ENCODE results near the gene KRTAP9-9.
"Not testable (repeated sequence)": the region's sequence is repeated elsewhere in the genome, so short reads cannot be mapped to it uniquely, and the experiment has no call there.

KRTAP9-9 gene

DNA sequence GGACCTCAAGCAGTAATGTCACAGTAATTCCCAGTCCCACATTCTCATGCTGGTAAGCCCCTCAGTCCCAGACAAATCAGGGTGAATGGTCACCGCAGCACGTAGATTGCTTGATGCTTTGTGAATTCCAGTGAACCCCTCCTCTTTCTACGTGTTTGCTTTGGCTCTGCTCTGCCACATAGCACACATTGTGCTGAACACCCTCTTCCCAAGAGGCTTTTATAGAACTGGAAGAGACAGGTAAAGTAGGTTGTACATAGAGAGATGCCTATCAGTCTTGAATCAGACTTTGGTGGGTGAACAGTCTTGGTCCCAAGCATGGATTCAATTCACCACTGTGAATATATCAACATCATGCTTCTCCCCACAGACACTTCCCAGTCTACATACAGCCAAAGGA, 9.4 kb downstream of the KRTAP9-9 start:
- no peaks in the 10 kb centered on the region for H3K36me3 ChIP-seq (ENCODE audit: control insufficient read depth, insufficient read depth, low read length)
- H3K9me3 ChIP-seq (ENCODE audit: control insufficient read depth, low read length), result no peaks in the 10 kb centered on the region
- no peaks in the 10 kb centered on the region for H3K4me1 ChIP-seq (ENCODE audit: control insufficient read depth, insufficient read depth, low read length)
- H3K27ac ChIP-seq (ENCODE audit: insufficient read depth, low read depth, low read length, poor library complexity, severe bottlenecking), result no peak overlapping the region
- 84 to 93% methylated on average over 3 of the region's 3 CpGs for WGBS, 2 experiments
- H3K4me3 ChIP-seq (ENCODE audit: insufficient read depth, low read depth, low read length), result no peak overlapping the region
- H3K27me3 ChIP-seq (ENCODE audit: control insufficient read depth, insufficient read depth, low read length, poor library complexity, severe bottlenecking), result no peaks in the 10 kb centered on the region

DNA sequence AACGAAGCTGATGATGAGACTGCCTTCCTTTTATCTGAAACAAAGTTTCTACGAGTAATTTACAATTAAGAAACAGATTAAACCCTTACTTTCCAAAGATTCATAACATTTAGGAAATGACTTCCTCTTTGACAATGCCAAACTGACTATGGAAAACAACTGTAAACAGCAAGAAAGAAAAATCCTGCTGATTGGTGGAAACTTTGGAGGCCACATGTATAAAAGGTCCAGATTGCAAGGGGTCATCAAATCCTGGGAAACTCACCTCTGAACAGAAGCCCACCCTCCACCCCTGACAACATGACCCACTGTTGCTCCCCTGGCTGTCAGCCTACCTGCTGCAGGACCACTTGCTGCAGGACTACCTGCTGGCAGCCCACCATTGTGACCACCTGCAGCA, 9.9 kb downstream of the KRTAP9-9 start, which contains the start of gene KRTAP9-6:
Gene KRTAP9-6, plus strand, starts transcription at position 301 of the 400 bp plus-strand sequence. Its CDS starts 0 bp downstream, at position 301.
- H3K27me3 ChIP-seq (ENCODE audit: control insufficient read depth, insufficient read depth, low read length, poor library complexity, severe bottlenecking), result no peaks in the 10 kb centered on the region
- no peak within 1 kb of the TSS for H3K4me3 ChIP-seq (ENCODE audit: insufficient read depth, low read depth, low read length)
- H3K27ac ChIP-seq (ENCODE audit: insufficient read depth, low read depth, low read length, poor library complexity, severe bottlenecking), result no peak within 1 kb of the TSS
- H3K36me3 ChIP-seq (ENCODE audit: control insufficient read depth, insufficient read depth, low read length), result no peaks in the 10 kb centered on the region
- 83 to 86% methylated on average over 2 of the region's 2 CpGs for WGBS, 2 experiments
- no peaks in the 10 kb centered on the region for H3K4me1 ChIP-seq (ENCODE audit: control insufficient read depth, insufficient read depth, low read length)
- H3K9me3 ChIP-seq (ENCODE audit: control insufficient read depth, low read length), result no peaks in the 10 kb centered on the region

DNA sequence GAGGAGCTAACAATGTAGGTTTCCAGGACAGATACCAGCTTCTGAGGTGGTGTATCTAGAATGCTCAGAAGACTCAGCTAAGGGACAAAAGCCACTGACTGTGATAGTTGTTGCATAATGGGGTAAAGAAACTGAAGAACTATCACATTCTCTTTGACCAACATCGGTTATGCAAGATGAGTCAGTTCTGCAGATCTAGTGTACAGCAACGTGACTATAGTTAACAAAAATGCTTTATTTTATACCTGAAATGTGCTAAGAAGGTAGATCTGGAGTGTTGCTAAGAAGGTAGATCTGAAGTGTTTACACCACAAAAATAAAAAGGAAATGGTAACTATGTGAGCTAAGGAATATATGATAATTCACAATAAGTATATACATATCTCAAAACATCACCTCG, 12.5 kb downstream of the KRTAP9-9 start:
- Histone ChIP-seq H3K9me3 (ENCODE audit: control insufficient read depth, low read length) (no peaks in the 10 kb centered on the region), H3K36me3 (ENCODE audit: control insufficient read depth, insufficient read depth, low read length) (no peaks in the 10 kb centered on the region), H3K4me1 (ENCODE audit: control insufficient read depth, insufficient read depth, low read length) (no peaks in the 10 kb centered on the region), H3K27ac (ENCODE audit: insufficient read depth, low read depth, low read length, poor library complexity, severe bottlenecking) (no peak overlapping the region), H3K4me3 (ENCODE audit: insufficient read depth, low read depth, low read length) (no peak overlapping the region), H3K27me3 (ENCODE audit: control insufficient read depth, insufficient read depth, low read length, poor library complexity, severe bottlenecking) (no peaks in the 10 kb centered on the region)
- WGBS, 2 experiments, result 86 to 100% methylated on average over 1 to 2 of the region's 3 CpGs

DNA sequence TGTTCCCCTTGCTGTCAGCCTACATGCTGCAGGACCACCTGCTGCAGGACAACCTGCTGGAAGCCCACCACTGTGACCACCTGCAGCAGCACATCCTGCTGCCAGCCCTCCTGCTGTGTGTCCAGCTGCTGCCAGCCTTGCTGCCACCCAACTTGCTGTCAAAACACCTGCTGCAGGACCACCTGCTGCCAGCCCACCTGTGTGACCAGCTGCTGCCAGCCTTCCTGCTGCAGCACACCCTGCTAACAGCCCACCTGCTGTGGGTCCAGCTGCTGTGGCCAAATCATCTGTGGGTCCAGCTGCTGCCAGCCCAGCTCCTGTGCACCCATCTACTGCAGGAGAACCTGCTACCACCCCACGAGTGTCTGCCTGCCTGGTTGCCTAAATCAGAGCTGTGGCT, 16.1 kb downstream of the KRTAP9-9 start:
- not testable (repeated sequence) for H3K9me3 ChIP-seq (ENCODE audit: control insufficient read depth, low read length); H3K27ac ChIP-seq (ENCODE audit: insufficient read depth, low read depth, low read length, poor library complexity, severe bottlenecking); H3K4me1 ChIP-seq (ENCODE audit: control insufficient read depth, insufficient read depth, low read length); H3K27me3 ChIP-seq (ENCODE audit: control insufficient read depth, insufficient read depth, low read length, poor library complexity, severe bottlenecking); H3K4me3 ChIP-seq (ENCODE audit: insufficient read depth, low read depth, low read length); H3K36me3 ChIP-seq (ENCODE audit: control insufficient read depth, insufficient read depth, low read length)
- WGBS, 2 experiments, result 70 to 82% methylated on average over 1 of the region's 1 CpG

DNA sequence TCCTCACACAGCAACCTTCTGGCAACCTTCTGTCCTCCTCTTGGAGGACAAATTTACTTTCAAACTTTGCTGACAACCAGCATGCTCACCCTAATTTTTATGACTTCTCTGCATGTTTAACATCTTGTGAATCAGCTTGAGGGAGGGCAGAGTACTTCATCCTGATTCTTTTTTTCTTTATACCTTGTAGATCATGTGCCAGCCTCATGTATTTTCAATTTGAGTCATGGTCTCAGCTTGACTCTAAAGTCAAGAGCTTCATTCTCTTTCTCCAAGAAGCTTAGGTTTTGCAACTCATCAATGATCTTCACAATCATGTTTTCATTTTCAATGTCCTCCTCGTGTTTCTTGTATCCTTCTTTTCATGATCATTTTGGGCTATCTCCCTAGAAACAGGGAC, 16.7 kb downstream of the KRTAP9-9 start:
- H3K4me1 ChIP-seq (ENCODE audit: control insufficient read depth, insufficient read depth, low read length), result no peaks in the 10 kb centered on the region
- WGBS, 2 experiments, result 67 to 80% methylated on average over 1 of the region's 1 CpG
- no peak overlapping the region for H3K27ac ChIP-seq (ENCODE audit: insufficient read depth, low read depth, low read length, poor library complexity, severe bottlenecking)
- H3K4me3 ChIP-seq (ENCODE audit: insufficient read depth, low read depth, low read length), result no peak overlapping the region
- no peaks in the 10 kb centered on the region for H3K9me3 ChIP-seq (ENCODE audit: control insufficient read depth, low read length)
- no peaks in the 10 kb centered on the region for H3K36me3 ChIP-seq (ENCODE audit: control insufficient read depth, insufficient read depth, low read length)
- no peaks in the 10 kb centered on the region for H3K27me3 ChIP-seq (ENCODE audit: control insufficient read depth, insufficient read depth, low read length, poor library complexity, severe bottlenecking)

DNA sequence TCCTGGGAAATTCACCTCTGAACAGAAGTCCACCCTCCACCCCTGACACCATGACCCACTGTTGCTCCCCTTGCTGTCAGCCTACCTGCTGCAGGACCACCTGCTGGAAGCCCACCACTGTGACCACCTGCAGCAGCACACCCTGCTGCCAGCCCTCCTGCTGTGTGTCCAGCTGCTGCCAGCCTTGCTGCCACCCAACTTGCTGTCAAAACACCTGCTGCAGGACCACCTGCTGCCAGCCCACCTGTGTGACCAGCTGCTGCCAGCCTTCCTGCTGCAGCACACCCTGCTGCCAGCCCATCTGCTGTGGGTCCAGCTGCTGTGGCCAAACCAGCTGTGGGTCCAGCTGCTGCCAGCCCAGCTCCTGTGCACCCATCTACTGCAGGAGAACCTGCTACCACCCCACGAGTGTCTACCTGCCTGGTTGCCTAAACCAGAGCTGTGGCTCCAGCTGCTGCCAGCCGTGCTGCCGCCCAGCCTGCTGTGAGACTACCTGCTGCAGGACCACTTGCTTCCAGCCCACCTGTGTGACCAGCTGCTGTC, 20.5 kb downstream of the KRTAP9-9 start, which contains the start of gene KRTAP9-7:
Gene KRTAP9-7, plus strand, starts transcription at position 51 of the 543 bp plus-strand sequence. Its CDS starts 0 bp downstream, at position 51.
- H3K9me3 ChIP-seq (ENCODE audit: control insufficient read depth, low read length); H3K27me3 ChIP-seq (ENCODE audit: control insufficient read depth, insufficient read depth, low read length, poor library complexity, severe bottlenecking); H3K4me1 ChIP-seq (ENCODE audit: control insufficient read depth, insufficient read depth, low read length); H3K36me3 ChIP-seq (ENCODE audit: control insufficient read depth, insufficient read depth, low read length); H3K4me3 ChIP-seq (ENCODE audit: insufficient read depth, low read depth, low read length); H3K27ac ChIP-seq (ENCODE audit: insufficient read depth, low read depth, low read length, poor library complexity, severe bottlenecking): not testable (repeated sequence)
- WGBS, 2 experiments, result 80 to 83% methylated on average over 3 of the region's 3 CpGs

DNA sequence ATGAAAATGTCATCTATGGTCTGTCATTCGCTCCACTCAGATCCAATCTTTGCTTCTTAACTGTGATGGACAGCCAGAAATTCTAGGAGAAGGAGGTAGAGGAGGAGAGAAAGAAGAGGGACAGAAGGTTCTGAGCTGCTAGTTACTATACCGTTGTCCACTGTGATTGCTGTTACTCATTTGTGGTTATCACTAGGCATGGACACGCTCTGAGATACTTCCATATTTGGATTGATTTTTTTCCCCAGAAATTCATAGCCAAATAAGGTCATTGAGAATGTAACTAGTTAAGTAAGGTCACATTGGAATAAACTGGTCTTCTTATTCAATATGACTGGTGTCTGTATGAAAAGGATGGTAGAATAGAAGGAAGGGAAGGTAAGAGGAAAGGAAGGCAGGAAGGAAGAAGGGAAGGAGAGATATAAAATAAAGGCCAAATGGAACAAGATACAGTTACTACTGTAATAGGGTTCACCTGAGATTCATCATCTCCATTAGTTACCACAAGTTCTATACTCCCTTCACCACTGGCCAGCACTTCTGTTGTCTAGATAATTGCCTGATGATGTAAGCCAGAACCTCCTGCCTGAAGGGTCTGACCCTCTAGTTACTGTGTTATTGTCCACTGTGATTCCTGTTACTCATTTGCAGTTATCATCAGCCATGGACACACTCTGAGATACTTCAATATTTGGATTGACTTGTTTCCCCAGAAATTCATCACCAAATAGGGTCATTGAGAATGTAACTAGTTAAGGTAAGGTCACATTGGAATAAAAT, 23.2 kb downstream of the KRTAP9-9 start:
- WGBS, 2 experiments, result 95% methylated on average over 3 of the region's 3 CpGs
- H3K4me3 ChIP-seq (ENCODE audit: insufficient read depth, low read depth, low read length), result no peak overlapping the region

DNA sequence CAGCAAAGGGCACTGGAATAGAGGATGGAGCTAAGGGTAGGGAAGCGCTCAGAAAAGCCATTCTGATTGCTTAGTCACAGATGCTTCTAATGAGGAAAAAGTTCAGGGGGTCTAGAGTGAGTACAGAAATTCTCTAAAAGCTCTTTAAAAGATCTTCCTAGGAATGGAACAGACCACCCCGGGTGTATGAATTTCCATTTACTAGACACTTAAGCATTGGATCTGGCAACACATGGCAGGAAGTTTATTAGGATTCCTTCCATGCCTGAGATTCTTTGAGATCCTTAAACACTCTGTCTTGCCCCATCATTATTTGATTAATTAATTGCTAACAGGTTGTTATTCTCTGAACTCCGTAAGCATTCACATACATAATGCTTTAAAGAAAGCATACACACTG, 28.9 kb downstream of the KRTAP9-9 start:
- 79 to 93% methylated on average over 3 of the region's 3 CpGs for WGBS, 2 experiments
- Histone ChIP-seq H3K36me3 (ENCODE audit: control insufficient read depth, insufficient read depth, low read length) (no peaks in the 10 kb centered on the region), H3K4me3 (ENCODE audit: insufficient read depth, low read depth, low read length) (no peak overlapping the region), H3K4me1 (ENCODE audit: control insufficient read depth, insufficient read depth, low read length) (no peaks in the 10 kb centered on the region), H3K9me3 (ENCODE audit: control insufficient read depth, low read length) (no peaks in the 10 kb centered on the region), H3K27me3 (ENCODE audit: control insufficient read depth, insufficient read depth, low read length, poor library complexity, severe bottlenecking) (no peaks in the 10 kb centered on the region), H3K27ac (ENCODE audit: insufficient read depth, low read depth, low read length, poor library complexity, severe bottlenecking) (no peak overlapping the region)

More for the DNA sequence above, 23.2 kb downstream of the KRTAP9-9 start:
- H3K27me3 ChIP-seq (ENCODE audit: control insufficient read depth, insufficient read depth, low read length, poor library complexity, severe bottlenecking), result no peaks in the 10 kb centered on the region
- H3K9me3 ChIP-seq (ENCODE audit: control insufficient read depth, low read length), result no peaks in the 10 kb centered on the region
- no peak overlapping the region for H3K27ac ChIP-seq (ENCODE audit: insufficient read depth, low read depth, low read length, poor library complexity, severe bottlenecking)
- no peaks in the 10 kb centered on the region for H3K4me1 ChIP-seq (ENCODE audit: control insufficient read depth, insufficient read depth, low read length)
- H3K36me3 ChIP-seq (ENCODE audit: control insufficient read depth, insufficient read depth, low read length), result no peaks in the 10 kb centered on the region

DNA sequence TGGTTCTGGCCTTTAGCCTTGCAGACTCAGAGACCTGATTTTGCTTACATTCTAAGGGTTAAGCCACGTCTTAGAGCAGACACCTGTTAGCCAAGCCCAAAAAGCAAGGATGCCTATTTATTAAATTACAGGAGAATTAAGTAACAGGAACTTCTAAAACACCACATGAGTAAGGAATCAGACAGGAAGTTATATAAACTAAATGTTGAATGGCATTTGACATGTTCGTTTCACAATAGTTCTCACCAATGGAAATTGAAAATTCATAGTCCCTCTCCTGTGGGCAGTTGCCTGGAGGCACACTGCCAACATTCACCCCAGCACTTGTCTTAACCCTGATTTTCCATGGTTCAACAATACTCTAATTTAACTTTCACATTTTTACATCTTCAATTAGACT, 29.4 kb downstream of the KRTAP9-9 start:
- Histone ChIP-seq H3K27me3 (ENCODE audit: control insufficient read depth, insufficient read depth, low read length, poor library complexity, severe bottlenecking) (no peaks in the 10 kb centered on the region), H3K9me3 (ENCODE audit: control insufficient read depth, low read length) (no peaks in the 10 kb centered on the region), H3K27ac (ENCODE audit: insufficient read depth, low read depth, low read length, poor library complexity, severe bottlenecking) (no peak overlapping the region), H3K4me1 (ENCODE audit: control insufficient read depth, insufficient read depth, low read length) (no peaks in the 10 kb centered on the region), H3K4me3 (ENCODE audit: insufficient read depth, low read depth, low read length) (no peak overlapping the region), H3K36me3 (ENCODE audit: control insufficient read depth, insufficient read depth, low read length) (no peaks in the 10 kb centered on the region)
- 97 to 100% methylated on average over 2 of the region's 2 CpGs for WGBS, 2 experiments

DNA sequence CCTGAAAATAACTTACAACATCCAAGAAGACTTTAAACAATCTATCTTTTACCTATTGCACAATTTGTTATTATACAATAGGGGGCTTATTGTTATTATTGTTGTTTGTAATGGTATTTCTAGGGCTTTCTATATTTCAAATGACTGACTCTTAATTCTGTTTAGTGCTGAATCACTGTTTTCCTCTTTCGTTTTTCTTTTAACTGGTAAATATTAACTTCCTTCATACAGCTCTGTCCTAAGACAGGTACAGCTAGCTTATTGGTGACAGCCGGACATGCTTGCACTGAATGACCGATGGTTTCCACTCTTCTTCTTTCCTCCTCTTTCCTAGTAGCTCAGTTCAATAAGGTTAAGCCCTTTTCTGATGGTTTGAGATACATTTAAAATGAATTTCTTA, 31.9 kb downstream of the KRTAP9-9 start:
- Histone ChIP-seq H3K27me3 (ENCODE audit: control insufficient read depth, insufficient read depth, low read length, poor library complexity, severe bottlenecking) (no peaks in the 10 kb centered on the region), H3K4me1 (ENCODE audit: control insufficient read depth, insufficient read depth, low read length) (no peaks in the 10 kb centered on the region), H3K9me3 (ENCODE audit: control insufficient read depth, low read length) (no peaks in the 10 kb centered on the region), H3K4me3 (ENCODE audit: insufficient read depth, low read depth, low read length) (no peak overlapping the region), H3K36me3 (ENCODE audit: control insufficient read depth, insufficient read depth, low read length) (no peaks in the 10 kb centered on the region), H3K27ac (ENCODE audit: insufficient read depth, low read depth, low read length, poor library complexity, severe bottlenecking) (no peak overlapping the region)
- WGBS, 2 experiments, result 96 to 100% methylated on average over 3 of the region's 3 CpGs

Data from ectodermal cell (in vitro differentiated cells).